HPDE6-E6E7 (cell line): ENCODE measurements around the gene CCDC88B.
"Not testable (repeated sequence)": the region's sequence is repeated elsewhere in the genome, so short reads cannot be mapped to it uniquely, and the experiment has no call there.

Source experiments
- DNase-seq: peaks from one replicate; pipeline ENCODE4 v3.0.0; 2011; ENCODE audit warnings: missing footprints; ENCODE audit errors: extremely low spot score

CCDC88B gene

GRCh38 chr11:64323373-64323772 lies 16.6 kb upstream of the CCDC88B start:
- no peak for DNase-seq

- DNase-seq = not testable (repeated sequence)
Measured at GRCh38 chr11:64323984-64324383, 16.0 kb upstream of the CCDC88B start.

DNA sequence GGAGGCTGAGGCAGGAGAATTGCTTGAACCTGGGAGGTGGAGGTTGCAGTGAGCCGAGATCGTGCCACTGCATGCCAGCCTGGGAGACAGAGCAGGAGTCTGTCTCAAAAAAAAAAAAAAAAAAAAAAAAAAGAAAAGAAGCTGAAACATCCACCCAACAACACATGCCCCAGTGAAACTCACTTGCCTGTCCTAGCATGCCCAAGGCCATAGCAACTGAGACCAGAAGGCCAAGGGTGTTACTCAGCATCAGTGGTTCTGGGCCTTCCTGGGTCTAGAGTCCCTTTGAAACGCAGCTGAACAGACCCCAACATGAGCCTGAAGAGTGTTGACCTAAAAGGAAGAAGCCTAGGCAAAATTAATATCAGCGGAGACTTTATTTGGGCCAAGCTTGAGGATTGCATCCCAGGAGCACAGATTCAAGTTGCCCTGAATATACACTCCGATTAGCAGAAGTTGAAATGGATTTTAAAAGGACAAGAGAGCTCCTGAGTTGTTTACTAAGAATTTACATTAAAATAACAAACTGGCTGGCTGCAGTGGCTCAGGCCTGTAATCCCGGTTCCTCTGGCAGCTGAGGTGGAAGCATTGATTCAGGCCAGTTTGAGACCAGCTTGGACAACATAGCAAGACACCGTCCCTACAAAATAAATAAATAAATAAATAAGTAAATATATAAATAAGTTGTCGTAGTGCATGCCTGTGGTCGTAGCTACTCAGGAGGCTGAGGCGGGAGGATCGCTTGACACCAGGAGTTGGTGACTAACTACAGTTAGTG lies 15.1 kb upstream of the CCDC88B start:
- DNase-seq = no peak

GRCh38 chr11:64327375-64327774 lies 12.6 kb upstream of the CCDC88B start:
- no peak for DNase-seq

- no peak for DNase-seq
Measured at GRCh38 chr11:64327993-64328392, 12.0 kb upstream of the CCDC88B start.

- DNase-seq = no peak
Measured at GRCh38 chr11:64330888-64331287, 9.1 kb upstream of the CCDC88B start.

GRCh38 chr11:64331569-64332371 lies 8.2 kb upstream of the CCDC88B start:
- peak; percentile 89 for DNase-seq

DNA sequence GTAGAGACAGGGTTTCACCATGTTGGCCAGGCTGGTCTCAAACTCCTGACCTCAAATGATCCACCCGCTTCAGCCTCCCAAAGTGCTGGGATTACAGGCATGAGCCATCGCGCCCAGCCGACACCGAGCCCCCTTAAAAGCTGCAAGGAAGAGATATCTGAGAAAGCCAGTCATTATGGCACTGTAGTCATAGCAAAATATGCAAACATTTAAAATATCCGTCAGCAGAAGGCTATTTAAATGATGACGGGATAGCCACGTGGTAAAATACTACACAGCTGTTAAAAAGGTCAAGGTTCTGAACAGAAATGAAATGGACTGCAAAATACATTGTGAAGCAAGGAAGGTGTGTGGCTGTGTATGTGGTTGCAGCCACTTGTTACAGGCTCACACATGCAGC lies 6.4 kb upstream of the CCDC88B start:
- DNase-seq = no peak

DNA sequence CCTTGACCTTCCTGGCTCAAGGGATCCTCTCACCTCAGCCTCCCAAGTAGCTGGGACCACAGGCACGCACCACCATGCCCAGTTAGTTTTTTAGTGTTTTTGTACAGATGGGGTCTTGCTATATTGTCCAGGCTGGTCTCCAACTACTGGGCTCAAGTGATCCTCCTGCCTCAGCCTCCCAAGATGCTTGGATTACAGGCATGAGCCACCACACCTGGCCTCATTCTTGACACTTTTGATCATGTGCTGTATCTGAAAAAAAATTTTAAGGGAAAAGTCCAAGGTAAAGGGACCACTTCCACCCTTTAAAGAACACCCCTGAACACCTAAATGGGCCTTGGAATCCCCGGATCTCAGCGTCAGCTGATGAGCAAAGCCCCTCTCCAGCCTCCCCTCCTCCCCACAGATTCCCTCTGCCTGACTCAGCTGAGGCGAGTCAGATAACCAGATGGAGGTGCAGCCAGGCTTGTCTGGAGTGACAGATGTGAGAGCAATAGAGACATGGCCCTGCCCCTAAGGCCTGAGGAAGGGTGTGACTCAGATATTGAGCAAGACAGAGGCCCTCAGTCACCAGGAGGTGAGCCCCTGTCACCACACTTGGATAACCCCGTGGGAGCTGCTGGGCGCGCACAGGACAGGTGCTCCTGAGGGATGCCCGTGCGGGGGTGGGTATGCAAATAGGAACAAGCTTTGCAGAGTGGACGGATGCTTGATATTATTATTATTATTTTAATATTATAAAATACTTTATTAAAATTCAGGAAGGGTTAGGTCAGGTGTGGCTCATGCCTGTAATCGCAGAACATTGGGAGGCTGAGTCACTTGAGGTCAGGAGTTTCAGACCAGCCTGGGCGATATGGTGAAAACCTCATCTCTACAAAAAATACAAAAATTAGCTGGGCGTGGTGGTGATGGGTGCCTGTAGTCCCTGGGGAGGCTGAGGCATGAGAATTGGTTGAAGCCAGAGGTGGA lies 5.0 kb upstream of the CCDC88B start:
- DNase-seq = peak; percentile 98

- DNase-seq = no peak
Measured at GRCh38 chr11:64337538-64338249, 2.3 kb upstream of the CCDC88B start.

DNA sequence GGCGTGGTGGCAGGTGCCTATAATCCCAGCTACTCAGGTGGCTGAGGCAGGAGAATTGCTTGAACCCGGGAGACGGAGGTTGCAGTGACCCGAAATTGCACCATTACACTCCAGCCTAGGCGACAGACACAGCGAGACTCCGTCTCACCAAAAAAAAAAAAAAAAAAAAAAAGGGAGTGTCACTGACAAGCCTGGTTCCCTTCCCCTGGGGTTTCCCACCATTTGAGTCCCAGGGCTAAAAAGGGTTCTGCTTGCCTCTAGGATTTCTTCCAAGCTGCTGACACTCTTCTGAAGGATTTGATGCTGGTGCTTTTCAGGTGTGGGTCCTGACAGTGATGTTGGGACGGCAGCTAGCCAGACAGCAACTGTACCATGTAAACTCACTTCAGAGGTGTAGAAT lies 1.3 kb upstream of the CCDC88B start:
- DNase-seq = no peak

DNA sequence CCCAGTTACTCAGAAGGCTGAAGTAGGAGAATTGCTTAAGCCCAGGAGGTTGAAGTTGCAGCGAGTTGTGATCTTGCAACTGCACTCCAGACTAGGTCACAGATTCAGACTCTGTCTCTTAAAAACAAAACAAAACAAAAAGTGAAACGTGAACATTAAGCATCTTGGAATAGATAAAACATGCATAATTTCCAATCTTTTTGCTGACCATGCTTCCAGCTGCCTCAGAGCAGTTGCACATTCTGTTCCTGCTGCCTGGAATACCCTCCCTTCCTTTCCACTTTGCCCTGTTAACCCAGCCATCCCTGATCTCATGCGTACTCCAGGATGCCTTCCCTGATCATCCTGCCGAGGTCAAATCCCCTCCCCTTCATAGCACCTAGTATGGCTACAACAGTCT lies 718 bp upstream of the CCDC88B start:
- no peak for DNase-seq

GRCh38 chr11:64340671-64341335 lies 799 bp downstream of the CCDC88B start:
- DNase-seq = no peak

DNA sequence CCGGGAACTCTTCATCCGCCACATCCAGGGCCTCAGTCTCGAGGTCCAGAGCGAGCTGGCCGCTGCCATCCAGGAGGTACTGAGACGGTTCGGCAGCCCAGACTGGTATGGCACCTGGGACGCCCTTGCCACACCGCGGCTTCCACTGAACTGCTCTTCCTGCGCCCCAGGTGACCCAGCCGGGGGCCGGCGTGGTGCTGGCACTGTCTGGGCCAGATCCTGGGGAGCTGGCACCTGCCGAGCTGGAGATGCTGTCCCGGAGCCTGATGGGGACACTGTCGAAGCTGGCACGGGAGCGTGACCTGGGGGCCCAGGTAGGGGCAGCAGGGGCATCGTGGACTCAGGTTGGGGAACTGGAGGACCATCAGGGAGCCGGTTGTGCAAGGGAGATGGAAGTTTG lies 1.4 kb downstream of the CCDC88B start:
- DNase-seq = no peak

- peak; percentile 89 for DNase-seq
Measured at GRCh38 chr11:64341851-64342791, 2.1 kb downstream of the CCDC88B start.

- DNase-seq = no peak
Measured at GRCh38 chr11:64342869-64343745, 3.1 kb downstream of the CCDC88B start.

DNA sequence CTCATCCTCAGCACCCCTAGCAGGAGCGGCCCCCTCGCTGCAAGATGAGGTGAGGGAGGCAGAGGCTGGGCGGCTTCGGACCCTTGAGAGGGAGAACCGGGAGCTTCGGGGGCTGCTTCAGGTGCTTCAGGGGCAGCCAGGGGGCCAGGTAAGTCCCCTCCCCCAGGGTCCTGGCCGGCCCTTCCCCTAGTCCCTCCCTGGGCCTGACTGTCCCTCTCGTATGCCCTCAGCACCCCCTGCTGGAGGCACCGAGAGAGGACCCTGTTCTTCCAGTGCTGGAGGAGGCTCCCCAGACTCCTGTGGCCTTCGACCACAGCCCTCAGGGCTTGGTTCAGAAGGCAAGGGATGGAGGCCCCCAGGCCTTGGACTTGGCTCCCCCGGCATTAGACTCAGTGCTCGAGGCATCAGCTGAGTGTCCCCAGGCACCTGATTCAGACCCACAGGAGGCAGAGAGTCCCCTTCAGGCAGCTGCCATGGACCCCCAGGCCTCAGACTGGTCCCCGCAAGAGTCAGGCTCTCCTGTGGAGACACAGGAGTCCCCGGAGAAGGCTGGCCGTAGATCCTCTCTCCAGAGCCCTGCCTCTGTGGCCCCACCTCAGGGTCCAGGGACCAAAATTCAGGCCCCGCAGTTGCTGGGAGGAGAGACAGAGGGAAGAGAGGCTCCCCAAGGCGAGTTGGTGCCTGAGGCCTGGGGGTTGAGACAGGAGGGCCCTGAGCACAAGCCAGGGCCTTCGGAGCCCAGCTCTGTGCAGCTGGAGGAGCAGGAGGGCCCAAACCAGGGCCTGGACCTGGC lies 4.0 kb downstream of the CCDC88B start:
- no peak for DNase-seq

DNA sequence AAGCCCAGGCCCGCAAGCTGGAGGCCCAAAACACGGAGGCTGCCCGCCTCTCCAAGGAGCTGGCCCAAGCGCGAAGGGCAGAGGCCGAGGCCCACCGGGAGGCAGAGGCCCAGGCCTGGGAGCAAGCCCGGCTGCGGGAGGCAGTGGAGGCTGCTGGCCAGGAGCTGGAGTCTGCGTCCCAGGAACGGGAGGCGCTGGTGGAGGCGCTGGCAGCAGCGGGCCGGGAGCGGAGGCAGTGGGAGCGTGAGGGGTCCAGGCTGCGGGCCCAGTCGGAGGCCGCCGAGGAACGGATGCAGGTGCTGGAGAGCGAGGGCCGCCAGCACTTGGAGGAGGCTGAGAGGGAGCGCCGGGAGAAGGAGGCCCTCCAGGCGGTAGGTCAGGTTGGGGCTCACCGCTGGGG lies 4.8 kb downstream of the CCDC88B start:
- DNase-seq = no peak
